H9 (cell line): ENCODE measurements around the gene BLOC1S6. TPM values are rescaled to one million over a fixed set of nuclear protein-coding genes. Genes with fewer than 3 reads are reported as not detected.

Experiments used
- DNase-seq: peaks from one replicate; pipeline ENCODE4 v3.0.0-alpha.2; 2017
- H2AFZ ChIP-seq: one replicate; pipeline ENCODE4 v1.6.1; 2013; ENCODE audit warnings: mild to moderate bottlenecking, low read length, control low read depth, moderate library complexity
- H2AK5ac ChIP-seq: 2 replicates; pipeline ENCODE4 v1.6.1; 2013; ENCODE audit warnings: low read length, control low read depth, mixed read lengths; ENCODE audit not compliant: insufficient read length
- H2BK120ac ChIP-seq: one replicate; pipeline ENCODE4 v1.6.1; 2013; ENCODE audit warnings: low read depth, mild to moderate bottlenecking, low read length, control low read depth, inconsistent platforms; ENCODE audit not compliant: poor library complexity, severe bottlenecking
- H2BK12ac ChIP-seq: 2 replicates; pipeline ENCODE4 v1.6.1; 2013; ENCODE audit warnings: low read length, control low read depth, mixed read lengths, low read depth; ENCODE audit not compliant: insufficient read length
- H2BK15ac ChIP-seq: 2 replicates; pipeline ENCODE4 v1.6.1; 2013; ENCODE audit warnings: low read depth, low read length, control low read depth
- H2BK20ac ChIP-seq: one replicate; pipeline ENCODE4 v1.6.1; 2013; ENCODE audit warnings: low read depth, mild to moderate bottlenecking, low read length, control low read depth, inconsistent platforms; ENCODE audit not compliant: poor library complexity, severe bottlenecking
- H2BK5ac ChIP-seq: 2 replicates; pipeline ENCODE4 v1.6.1; 2013; ENCODE audit warnings: low read length, control low read depth, mixed read lengths; ENCODE audit not compliant: insufficient read length
- H3K14ac ChIP-seq: 2 replicates; pipeline ENCODE4 v1.6.1; 2013; ENCODE audit warnings: low read length, control low read depth; ENCODE audit not compliant: insufficient read depth
- H3K18ac ChIP-seq: 2 replicates; pipeline ENCODE4 v1.6.1; 2013; ENCODE audit warnings: low read depth, mild to moderate bottlenecking, mixed read lengths, low read length, control low read depth; ENCODE audit not compliant: insufficient read length
- H3K23ac ChIP-seq: 2 replicates; pipeline ENCODE4 v1.6.1; 2013; ENCODE audit warnings: low read length, control low read depth, mixed read lengths, low read depth; ENCODE audit not compliant: insufficient read length
- H3K23me2 ChIP-seq: 2 replicates; pipeline ENCODE4 v1.6.1; 2013; ENCODE audit warnings: low read depth, mild to moderate bottlenecking, mixed read lengths, low read length, control low read depth; ENCODE audit not compliant: insufficient read length, poor library complexity, severe bottlenecking
- H3K27ac ChIP-seq: 2 replicates; pipeline ENCODE4 v1.5.1; 2013; ENCODE audit warnings: low read length, control low read depth, mixed read lengths, low read depth; ENCODE audit not compliant: insufficient read length
- H3K27me3 ChIP-seq: 2 replicates; pipeline ENCODE4 v1.6.1; 2013; ENCODE audit warnings: low read length, control low read depth, inconsistent platforms; ENCODE audit not compliant: insufficient read depth
- H3K4ac ChIP-seq: 2 replicates; pipeline ENCODE4 v1.6.1; 2013; ENCODE audit warnings: low read depth, mild to moderate bottlenecking, control low read depth, inconsistent platforms, low read length, moderate library complexity
- H3K4me1 ChIP-seq: 2 replicates; pipeline ENCODE4 v1.6.1; 2013; ENCODE audit warnings: low read length, control low read depth, inconsistent platforms; ENCODE audit not compliant: insufficient read depth
- H3K4me2 ChIP-seq: 2 replicates; pipeline ENCODE4 v1.6.1; 2013; ENCODE audit warnings: low read length, control low read depth, mixed read lengths; ENCODE audit not compliant: insufficient read length, insufficient read depth
- H3K56ac ChIP-seq: 2 replicates; pipeline ENCODE4 v1.6.1; 2013; ENCODE audit warnings: low read depth, mild to moderate bottlenecking, mixed read lengths, low read length, control low read depth; ENCODE audit not compliant: insufficient read length
- H3K79me1 ChIP-seq: 2 replicates; pipeline ENCODE4 v1.6.1; 2013; ENCODE audit warnings: low read depth, mild to moderate bottlenecking, moderate library complexity, low read length, control low read depth, inconsistent platforms; ENCODE audit not compliant: insufficient read depth, poor library complexity, severe bottlenecking
- H3K79me2 ChIP-seq: 2 replicates; pipeline ENCODE4 v1.6.1; 2013; ENCODE audit warnings: low read length, control low read depth, inconsistent platforms; ENCODE audit not compliant: insufficient read depth
- H3K9ac ChIP-seq: 2 replicates; pipeline ENCODE4 v1.6.1; 2013; ENCODE audit warnings: low read length, control low read depth, mixed read lengths; ENCODE audit not compliant: insufficient read length; ENCODE audit errors: extremely low read depth
- H3K9me3 ChIP-seq: one replicate; pipeline ENCODE4 v1.6.1; 2013; ENCODE audit warnings: low read depth, low read length, inconsistent platforms; ENCODE audit not compliant: control insufficient read depth
- H3T11ph ChIP-seq: one replicate; pipeline ENCODE4 v1.6.1; 2013; ENCODE audit warnings: mild to moderate bottlenecking, low read length, control low read depth, inconsistent platforms
- H4K20me1 ChIP-seq: one replicate; pipeline ENCODE4 v1.6.1; 2013; ENCODE audit not compliant: control insufficient read depth, insufficient read length, insufficient read depth
- H4K5ac ChIP-seq: 2 replicates; pipeline ENCODE4 v1.6.1; 2013; ENCODE audit warnings: low read depth, mild to moderate bottlenecking, mixed read lengths, low read length, control low read depth; ENCODE audit not compliant: insufficient read length
- H4K8ac ChIP-seq: replicated peaks from 2 replicates; pipeline ENCODE4 v1.6.1; 2013; ENCODE audit warnings: low read length, control low read depth, mixed read lengths, low read depth; ENCODE audit not compliant: insufficient read length
- H4K91ac ChIP-seq: 2 replicates; pipeline ENCODE4 v1.6.1; 2013; ENCODE audit warnings: low read depth, mild to moderate bottlenecking, moderate library complexity, mixed read lengths, low read length, control low read depth; ENCODE audit not compliant: insufficient read length
- H3K27ac Mint-ChIP-seq, 3 experiments: 2 replicates in 2 of 3; 3 replicates in 1 of 3; pipeline ENCODE4 v1.8.0; 2020 to 2021; ENCODE audit warnings: mixed read lengths in 3 of 3, mild to moderate bottlenecking in 1 of 3, moderate library complexity in 1 of 3
- H3K27me3 Mint-ChIP-seq: 2 replicates; pipeline ENCODE4 v1.8.0; 2021; ENCODE audit warnings: low read depth, mild to moderate bottlenecking, moderate library complexity, mixed read lengths
- H3K36me3 Mint-ChIP-seq, 3 experiments: 2 replicates in 2 of 3; 3 replicates in 1 of 3; pipeline ENCODE4 v1.8.0; 2020 to 2021; ENCODE audit warnings: low read depth in 3 of 3, mixed read lengths in 3 of 3; ENCODE audit not compliant: insufficient read depth in 1 of 3
- H3K4me1 Mint-ChIP-seq, 2 experiments: 2 replicates each; pipeline ENCODE4 v1.8.0; 2020; ENCODE audit warnings: mixed read lengths in 2 of 2
- H3K4me3 Mint-ChIP-seq, 2 experiments: 2 replicates in 1 of 2; 3 replicates in 1 of 2; pipeline ENCODE4 v1.8.0; 2020 to 2021; ENCODE audit warnings: mild to moderate bottlenecking in 2 of 2, mixed read lengths in 2 of 2, moderate library complexity in 1 of 2
- H3K9me3 Mint-ChIP-seq, 2 experiments: 2 replicates in 1 of 2; 3 replicates in 1 of 2; pipeline ENCODE4 v1.8.0; 2020; ENCODE audit warnings: mild to moderate bottlenecking in 2 of 2, mixed read lengths in 2 of 2, moderate library complexity in 1 of 2
- WGBS: extraction: QIAGEN DNeasy Blood & Tissue Kit; methylation state at CpG from one replicate; pipeline ENCODE4 v1.1.7; 2013; ENCODE audit warnings: missing lambda C conversion rate, low lambda C conversion rate, mixed read lengths; ENCODE audit not compliant: insufficient read length; ENCODE audit errors: extremely low coverage; 5-methylcytosine and 5-hydroxymethylcytosine counted together
- total RNA-seq: library from RNA; stranded (reverse); gene quantifications from 2 replicates; pipeline ENCODE4 v1.2.1, GENCODE V29; 2021
- TF ChIP-seq, protein P1 (sequence below): fragments of 200-600 bp; sonication (generic); conservative IDR thresholded peaks from 3 replicates; pipeline ENCODE4 v1.8.0; 2021; ENCODE audit warnings: antibody characterized with exemption, mild to moderate bottlenecking

Gene BLOC1S6
- total RNA-seq, 1 experiment from 2014 or later: 36.9 TPM

DNA sequence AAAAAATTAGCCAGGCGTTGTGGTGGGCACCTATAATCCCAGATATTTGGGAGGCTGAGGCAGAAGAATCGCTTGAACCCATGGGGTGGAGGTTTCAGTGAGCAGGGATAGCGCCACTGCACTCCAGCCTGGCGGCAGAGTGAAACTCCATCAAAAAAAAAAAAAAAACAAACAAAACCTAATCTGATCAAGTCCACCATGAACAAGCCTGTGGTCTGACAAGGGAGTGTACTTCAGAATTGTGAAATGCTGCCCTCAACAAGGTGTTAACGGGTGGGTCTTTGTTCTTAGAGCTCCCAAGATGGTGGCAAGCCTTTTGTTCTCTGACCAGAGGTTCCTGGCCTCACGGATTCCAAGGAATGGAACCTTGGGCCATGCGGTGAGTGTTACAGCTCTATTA lies 40.4 kb upstream of the BLOC1S6 start:
- H3K27me3 ChIP-seq: no peaks in the 10 kb centered on the region
- Mint-ChIP-seq H3K27ac (peak overlapping the region in 1 of 3 experiments; percentile 81; a peak in 2 of 7 replicates), H3K9me3 (no peaks in the 10 kb centered on the region; a peak in 1 of 5 replicates), H3K36me3 (no peaks in the 10 kb centered on the region), H3K4me1 (peaks cover 7 to 15% of the 10 kb centered on the region in 2 experiments), H3K27me3 (peaks cover 35% of the 10 kb centered on the region), H3K4me3 (no peak overlapping the region)
- no peak overlapping the region for H3T11ph ChIP-seq
- H2BK20ac ChIP-seq: no peak overlapping the region
- H2BK12ac ChIP-seq: no peak overlapping the region
- no peak overlapping the region for H3K27ac ChIP-seq
- H4K5ac ChIP-seq: no peak overlapping the region
- H2BK15ac ChIP-seq: no peak overlapping the region
- no peak overlapping the region for H2AK5ac ChIP-seq
- no peak overlapping the region for H4K8ac ChIP-seq
- H3K9ac ChIP-seq: no peak overlapping the region
- H3K79me2 ChIP-seq: no peaks in the 10 kb centered on the region
- no peaks in the 10 kb centered on the region for H3K79me1 ChIP-seq
- WGBS: no CpG with 5 or more reads among the region's 7 CpGs
- H2BK120ac ChIP-seq: no peak overlapping the region
- no peak overlapping the region for H3K56ac ChIP-seq
- no peak for DNase-seq
- no peak overlapping the region for H3K18ac ChIP-seq
- no peaks in the 10 kb centered on the region for H3K9me3 ChIP-seq
- no peak overlapping the region for H3K14ac ChIP-seq
- H3K23me2 ChIP-seq: no peaks in the 10 kb centered on the region
- H3K4me1 ChIP-seq: no peaks in the 10 kb centered on the region
- H2BK5ac ChIP-seq: no peak overlapping the region
- no peaks in the 10 kb centered on the region for H4K20me1 ChIP-seq
- TF ChIP-seq, protein P1, sequence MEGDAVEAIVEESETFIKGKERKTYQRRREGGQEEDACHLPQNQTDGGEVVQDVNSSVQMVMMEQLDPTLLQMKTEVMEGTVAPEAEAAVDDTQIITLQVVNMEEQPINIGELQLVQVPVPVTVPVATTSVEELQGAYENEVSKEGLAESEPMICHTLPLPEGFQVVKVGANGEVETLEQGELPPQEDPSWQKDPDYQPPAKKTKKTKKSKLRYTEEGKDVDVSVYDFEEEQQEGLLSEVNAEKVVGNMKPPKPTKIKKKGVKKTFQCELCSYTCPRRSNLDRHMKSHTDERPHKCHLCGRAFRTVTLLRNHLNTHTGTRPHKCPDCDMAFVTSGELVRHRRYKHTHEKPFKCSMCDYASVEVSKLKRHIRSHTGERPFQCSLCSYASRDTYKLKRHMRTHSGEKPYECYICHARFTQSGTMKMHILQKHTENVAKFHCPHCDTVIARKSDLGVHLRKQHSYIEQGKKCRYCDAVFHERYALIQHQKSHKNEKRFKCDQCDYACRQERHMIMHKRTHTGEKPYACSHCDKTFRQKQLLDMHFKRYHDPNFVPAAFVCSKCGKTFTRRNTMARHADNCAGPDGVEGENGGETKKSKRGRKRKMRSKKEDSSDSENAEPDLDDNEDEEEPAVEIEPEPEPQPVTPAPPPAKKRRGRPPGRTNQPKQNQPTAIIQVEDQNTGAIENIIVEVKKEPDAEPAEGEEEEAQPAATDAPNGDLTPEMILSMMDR: no peak
- H2AFZ ChIP-seq: no peak overlapping the region
- H3K23ac ChIP-seq: no peak overlapping the region
- no peak overlapping the region for H3K4me2 ChIP-seq
- H3K4ac ChIP-seq: no peak overlapping the region
- H4K91ac ChIP-seq: no peak overlapping the region
